NB4 (cell line): ENCODE measurements around the gene ANKRD13B.
A peak's percentile ranks its signal among the peaks of the same experiment; 100 is the strongest.

Experiments used
- DNase-seq: peaks from one replicate; pipeline ENCODE4 v3.0.0; 2010; ENCODE audit warnings: low read depth
- H3K4me3 ChIP-seq: one replicate; pipeline ENCODE4 v1.5.1; 2011; ENCODE audit warnings: mild to moderate bottlenecking, low read depth, low read length, moderate library complexity
- MYC ChIP-seq: IDR thresholded peaks from 2 replicates; pipeline ENCODE4 v1.6.1; 2011; ENCODE audit warnings: low read depth, low read length
- POLR2A ChIP-seq: IDR thresholded peaks from 2 replicates; pipeline ENCODE4 v1.6.1; 2011; ENCODE audit warnings: mild to moderate bottlenecking; ENCODE audit not compliant: insufficient read length; ENCODE audit errors: extremely low read depth
- TF ChIP-seq, protein P1 (sequence below): IDR thresholded peaks from one replicate; pipeline ENCODE4 v1.5.1; 2012; ENCODE audit warnings: low read depth, low read length
- TF ChIP-seq, protein P2 (sequence below): IDR thresholded peaks from 2 replicates; pipeline ENCODE4 v1.6.1; 2011; ENCODE audit warnings: low read depth, low read length

ANKRD13B gene

DNA sequence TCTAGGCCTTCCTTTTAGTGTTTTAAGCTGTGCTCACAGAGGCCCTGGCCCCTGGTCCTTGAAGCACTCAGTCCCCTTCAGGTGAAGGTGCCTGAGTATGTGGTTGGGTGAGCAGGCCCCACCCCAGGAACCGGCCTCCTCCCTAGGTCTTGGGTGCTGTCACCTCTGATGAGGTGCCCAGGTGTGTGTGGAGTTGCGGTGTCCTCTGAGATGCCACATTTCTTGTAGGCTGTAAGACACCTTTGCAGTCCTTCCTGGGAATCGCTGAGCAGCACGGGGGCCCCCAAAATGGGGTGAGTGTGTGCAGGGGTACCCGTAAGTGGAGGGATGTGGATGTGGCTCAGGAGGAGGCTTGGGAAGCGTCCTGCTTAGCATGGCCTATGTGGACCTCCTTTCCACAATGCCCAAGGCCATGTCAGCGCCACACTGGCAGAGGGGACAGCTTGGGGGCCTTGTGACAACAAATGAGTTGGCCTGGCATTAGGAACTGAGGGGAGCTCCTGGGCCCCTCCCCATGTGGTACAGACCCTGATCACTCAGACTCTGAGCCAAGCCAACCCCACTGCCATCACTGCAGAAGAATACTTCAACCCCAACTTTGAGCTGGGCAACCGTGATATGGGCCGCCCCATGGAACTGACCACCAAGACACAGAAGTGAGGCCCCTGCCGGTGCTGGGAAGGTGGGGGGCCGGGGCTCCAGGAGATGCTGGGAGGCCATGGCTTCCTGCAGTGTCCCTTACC lies 18.6 kb downstream of the ANKRD13B start:
- no peak for DNase-seq
- no peak overlapping the region for H3K4me3 ChIP-seq
- no peak for TF ChIP-seq MYC
- TF ChIP-seq, protein P1, sequence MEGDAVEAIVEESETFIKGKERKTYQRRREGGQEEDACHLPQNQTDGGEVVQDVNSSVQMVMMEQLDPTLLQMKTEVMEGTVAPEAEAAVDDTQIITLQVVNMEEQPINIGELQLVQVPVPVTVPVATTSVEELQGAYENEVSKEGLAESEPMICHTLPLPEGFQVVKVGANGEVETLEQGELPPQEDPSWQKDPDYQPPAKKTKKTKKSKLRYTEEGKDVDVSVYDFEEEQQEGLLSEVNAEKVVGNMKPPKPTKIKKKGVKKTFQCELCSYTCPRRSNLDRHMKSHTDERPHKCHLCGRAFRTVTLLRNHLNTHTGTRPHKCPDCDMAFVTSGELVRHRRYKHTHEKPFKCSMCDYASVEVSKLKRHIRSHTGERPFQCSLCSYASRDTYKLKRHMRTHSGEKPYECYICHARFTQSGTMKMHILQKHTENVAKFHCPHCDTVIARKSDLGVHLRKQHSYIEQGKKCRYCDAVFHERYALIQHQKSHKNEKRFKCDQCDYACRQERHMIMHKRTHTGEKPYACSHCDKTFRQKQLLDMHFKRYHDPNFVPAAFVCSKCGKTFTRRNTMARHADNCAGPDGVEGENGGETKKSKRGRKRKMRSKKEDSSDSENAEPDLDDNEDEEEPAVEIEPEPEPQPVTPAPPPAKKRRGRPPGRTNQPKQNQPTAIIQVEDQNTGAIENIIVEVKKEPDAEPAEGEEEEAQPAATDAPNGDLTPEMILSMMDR = no peak
- TF ChIP-seq, protein P2, sequence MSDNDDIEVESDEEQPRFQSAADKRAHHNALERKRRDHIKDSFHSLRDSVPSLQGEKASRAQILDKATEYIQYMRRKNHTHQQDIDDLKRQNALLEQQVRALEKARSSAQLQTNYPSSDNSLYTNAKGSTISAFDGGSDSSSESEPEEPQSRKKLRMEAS = no peak
- TF ChIP-seq POLR2A = no peak

DNA sequence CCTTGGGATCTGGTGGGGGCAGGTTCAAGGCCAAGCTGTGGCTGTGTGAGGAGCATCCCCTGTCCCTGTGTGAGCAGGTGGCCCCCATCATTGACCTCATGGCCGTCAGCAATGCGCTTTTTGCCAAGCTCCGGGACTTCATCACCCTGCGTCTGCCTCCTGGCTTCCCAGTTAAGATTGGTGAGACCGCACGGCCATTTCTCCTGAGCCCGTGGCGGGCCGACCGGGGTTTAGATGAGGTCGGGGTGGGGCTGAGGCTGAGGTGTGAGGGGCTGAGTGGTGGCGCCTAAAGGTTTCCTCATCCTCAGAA lies 19.1 kb downstream of the ANKRD13B start:
- no peak for DNase-seq
- no peak overlapping the region for H3K4me3 ChIP-seq
- no peak for TF ChIP-seq POLR2A
- no peak for TF ChIP-seq MYC

DNA sequence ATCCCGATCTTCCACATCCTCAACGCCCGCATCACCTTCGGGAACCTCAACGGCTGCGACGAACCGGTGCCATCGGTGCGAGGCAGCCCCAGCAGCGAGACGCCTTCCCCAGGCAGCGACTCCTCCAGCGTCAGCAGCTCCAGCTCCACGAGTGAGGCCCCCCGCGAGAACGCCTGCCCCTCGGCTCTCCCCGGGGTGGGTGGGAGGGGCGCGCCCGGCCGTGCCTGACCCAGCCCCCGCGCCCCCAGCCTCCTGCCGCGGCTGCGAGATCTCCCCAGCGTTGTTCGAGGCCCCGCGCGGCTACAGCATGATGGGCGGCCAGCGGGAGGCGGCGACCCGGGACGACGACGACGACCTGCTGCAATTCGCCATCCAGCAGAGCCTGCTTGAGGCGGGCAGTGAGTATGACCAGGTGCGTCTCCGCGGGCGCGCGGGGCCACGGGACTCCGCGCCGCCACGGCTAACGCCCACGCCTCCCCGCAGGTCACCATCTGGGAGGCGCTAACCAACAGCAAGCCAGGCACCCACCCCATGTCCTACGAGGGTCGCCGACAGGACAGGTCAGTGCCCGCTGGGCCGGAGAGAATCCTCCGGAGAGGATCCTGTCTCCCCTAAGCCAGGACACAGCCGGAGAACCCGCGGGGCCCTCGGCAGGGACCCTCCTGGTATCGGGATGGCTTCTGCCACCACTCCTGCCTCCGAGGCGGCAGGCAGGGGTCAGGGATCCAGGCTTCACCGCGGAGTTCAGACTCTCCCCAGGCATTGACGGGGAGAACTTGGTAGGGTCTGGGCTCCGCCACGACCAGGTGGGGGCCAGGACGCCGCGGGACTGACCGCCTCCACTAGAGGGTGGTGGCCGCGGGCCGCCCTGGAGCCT lies 19.7 kb downstream of the ANKRD13B start:
- H3K4me3 ChIP-seq = no peak overlapping the region
- TF ChIP-seq, protein P2 = no peak
- TF ChIP-seq MYC = no peak
- TF ChIP-seq, protein P1 = no peak
- TF ChIP-seq POLR2A = no peak
- DNase-seq = no peak

DNA sequence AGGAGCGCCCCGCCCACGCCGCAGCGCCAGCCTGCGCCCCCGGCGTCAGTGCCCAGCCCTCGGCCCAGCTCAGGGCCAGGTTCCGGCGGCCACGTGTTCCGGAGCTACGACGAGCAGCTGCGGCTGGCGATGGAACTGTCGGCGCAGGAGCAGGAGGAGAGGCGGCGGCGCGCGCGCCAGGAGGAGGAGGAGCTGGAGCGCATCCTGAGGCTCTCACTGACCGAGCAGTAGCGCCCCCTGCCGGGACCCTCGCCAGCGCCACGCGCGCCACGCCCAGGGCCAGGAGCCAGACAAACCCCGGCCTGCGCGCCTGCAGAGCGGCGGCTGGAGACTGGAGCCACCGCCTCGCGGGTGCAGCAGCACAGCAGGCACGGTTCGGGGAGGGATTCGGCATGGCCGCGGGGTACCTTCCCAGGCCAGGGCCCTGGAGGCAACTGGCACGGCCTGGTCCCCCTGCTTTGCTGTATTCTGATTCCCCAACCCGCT lies 20.5 kb downstream of the ANKRD13B start:
- peak; percentile 87 for DNase-seq
- H3K4me3 ChIP-seq = no peak overlapping the region
- TF ChIP-seq, protein P1 = peak; percentile 67
- TF ChIP-seq, protein P2 = no peak
- no peak for TF ChIP-seq POLR2A

DNA sequence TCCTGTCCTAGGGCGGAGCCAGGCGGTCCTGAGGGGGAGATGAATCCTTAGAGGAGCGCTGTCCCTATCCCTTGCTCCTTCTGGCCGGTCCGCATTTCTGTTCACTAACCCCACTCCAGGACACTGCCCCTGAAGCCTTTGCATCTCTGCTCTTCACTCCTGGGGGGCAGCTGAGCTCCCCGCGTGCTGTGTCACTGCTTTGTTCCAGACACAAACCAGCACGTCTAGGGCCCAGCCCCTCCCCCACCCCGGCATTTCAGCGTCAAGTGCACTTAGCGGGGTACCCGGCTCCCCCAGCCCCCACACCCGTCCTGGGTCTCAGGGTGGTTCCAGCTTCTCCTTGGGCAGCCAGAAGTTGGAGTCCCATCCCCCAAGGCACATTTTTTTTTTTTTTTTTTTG lies 20.9 kb downstream of the ANKRD13B start:
- no peak overlapping the region for H3K4me3 ChIP-seq
- DNase-seq = no peak
- TF ChIP-seq POLR2A (no peak), MYC (no peak)
- TF ChIP-seq, protein P1 = no peak
- TF ChIP-seq, protein P2 = no peak

DNA sequence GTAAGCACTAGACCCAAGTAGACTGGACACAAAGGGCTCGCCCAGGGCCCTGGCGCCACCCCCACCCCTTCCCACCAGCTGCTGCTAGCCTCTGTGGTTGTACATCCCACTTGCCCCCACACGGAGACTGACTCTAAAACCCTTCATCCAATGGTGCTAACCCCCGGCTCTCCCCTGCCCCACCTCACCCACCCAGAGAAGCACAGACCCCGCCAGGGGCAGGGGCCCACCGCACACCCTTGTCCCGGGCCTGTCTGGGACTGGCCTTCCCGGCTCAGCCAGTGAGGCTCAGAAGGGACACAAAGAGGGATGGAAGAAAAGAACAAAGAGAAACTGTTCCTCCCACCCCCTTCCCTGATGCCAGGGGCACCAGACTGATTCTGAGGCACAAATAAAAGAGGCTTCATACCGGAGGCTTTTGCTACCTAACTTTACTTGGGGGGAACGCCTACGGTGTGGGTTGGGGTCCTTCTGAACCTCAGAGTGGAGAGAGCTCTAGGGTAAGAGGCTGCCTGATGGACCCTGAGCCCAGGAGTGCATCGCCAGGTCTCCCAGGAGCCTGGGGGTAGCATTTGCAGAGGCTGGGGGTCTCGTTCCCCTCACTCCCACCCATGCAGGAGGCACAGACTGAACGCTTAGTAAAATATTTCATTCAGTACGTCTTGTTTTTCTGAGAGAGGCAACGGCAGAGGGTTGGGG lies 21.6 kb downstream of the ANKRD13B start:
- H3K4me3 ChIP-seq = no peak overlapping the region
- DNase-seq = no peak
- TF ChIP-seq POLR2A (no peak), MYC (no peak)
- TF ChIP-seq, protein P2 = no peak
- TF ChIP-seq, protein P1 = no peak
